GM19438 (cell line): ENCODE results near the gene PPP2R2C.
A peak's percentile ranks its signal among the peaks of the same experiment; 100 is the strongest.

ENCODE experiments used
- ATAC-seq: cut with Tn5 transposase; IDR thresholded peaks from one replicate; pipeline ENCODE4 v1.9.1; 2021; ENCODE audit warnings: low read depth; ENCODE audit not compliant: unreplicated experiment

Gene PPP2R2C

DNA sequence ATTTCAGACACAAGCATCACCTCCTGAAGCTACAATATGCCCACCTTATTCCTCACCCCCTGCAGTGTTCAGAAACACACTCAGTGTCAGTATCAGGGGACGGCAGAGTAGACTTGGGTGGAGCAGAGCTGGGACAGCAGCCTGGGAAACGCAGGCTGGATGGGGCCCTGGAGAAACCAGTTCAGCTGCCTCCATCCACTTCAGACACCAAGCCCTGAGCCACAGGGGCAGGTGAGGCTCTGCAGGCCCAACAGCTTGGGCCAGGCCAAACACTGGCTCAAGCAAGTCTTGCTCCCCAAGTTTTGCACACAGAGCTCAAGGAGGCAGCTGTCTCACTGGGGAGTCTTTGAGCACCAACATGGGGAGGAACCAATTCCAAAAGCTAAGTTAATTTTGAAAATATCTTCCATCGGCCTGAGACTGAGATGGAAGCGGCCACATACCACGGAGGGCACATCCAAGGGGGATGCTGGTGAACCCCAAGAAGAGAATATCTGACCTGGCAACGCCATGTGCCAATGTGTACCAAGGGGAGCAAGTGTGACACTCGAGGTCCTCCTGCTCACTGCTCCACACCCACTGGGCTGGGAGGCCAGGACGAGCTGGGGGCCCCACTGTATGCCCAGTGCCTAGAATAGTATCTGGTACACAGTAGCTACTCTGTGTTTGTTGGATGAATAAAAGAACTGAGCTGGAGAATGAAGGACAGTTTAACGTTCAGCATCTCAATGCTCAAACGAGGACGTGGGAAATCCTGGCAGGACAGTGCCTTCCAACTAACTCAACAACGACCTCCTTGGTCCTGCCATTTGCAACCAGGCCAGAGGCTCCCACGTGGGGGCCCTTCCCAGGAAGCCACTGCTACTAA is 45.6 kb downstream of the PPP2R2C start:
- no peak for ATAC-seq

DNA sequence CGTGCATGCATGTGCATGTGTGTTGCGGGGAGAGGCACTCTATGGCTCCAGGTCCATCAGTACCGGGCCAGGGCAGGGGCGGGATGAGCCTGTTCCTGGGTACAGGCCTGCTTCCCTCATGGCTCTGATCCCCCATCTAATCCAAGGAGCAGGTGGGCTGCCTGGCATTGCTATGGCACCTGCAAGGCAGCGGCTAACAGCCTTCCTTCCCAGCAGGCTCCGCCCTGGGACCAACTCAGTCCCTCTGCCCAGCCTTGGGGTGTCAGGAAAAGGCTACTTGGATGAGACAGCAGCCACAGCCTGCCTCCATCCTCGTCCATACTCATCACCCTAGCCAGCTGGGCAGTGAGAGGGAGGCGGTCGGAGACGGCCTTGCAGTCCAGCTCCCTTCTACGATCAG is 46.5 kb downstream of the PPP2R2C start:
- no peak for ATAC-seq

DNA sequence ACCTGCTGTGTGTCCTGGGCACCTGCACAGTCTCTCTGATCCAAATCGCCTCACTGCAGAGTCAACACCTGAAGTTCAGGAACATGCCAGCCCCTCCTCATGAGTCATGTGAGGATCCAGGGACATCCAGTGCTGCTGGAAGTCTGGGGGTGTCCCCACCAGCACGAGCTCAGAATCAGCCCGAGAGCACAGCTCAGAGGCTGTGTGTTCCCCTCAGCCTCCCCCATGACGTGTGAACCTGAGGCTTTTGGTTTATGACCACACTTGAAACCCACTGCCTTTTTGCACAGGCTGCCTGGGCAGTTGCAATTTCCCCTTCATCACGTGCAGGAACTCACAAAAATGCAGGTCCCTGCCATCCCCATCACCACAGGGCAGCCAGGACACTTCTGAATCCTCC is 47.1 kb downstream of the PPP2R2C start:
- no peak for ATAC-seq

DNA sequence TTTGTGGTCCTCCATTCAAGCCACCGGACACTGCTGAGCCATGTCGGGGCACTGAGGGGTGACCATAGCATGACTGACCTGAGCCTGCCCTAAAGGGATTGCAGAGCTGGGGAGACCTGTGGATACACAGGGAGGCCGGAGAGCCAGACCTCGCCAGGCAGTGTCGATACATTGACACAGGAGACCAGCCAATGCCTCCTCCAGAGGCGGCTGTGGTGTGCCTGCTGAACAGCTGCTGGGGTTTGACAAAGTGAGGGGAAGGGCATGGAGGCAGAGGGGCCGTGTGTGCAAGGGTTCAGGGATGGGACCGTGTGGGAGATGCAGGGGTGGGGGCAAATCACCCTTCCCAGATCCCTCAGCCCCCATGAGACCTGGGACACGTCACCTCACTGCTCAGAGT is 48.0 kb downstream of the PPP2R2C start:
- ATAC-seq, result no peak

DNA sequence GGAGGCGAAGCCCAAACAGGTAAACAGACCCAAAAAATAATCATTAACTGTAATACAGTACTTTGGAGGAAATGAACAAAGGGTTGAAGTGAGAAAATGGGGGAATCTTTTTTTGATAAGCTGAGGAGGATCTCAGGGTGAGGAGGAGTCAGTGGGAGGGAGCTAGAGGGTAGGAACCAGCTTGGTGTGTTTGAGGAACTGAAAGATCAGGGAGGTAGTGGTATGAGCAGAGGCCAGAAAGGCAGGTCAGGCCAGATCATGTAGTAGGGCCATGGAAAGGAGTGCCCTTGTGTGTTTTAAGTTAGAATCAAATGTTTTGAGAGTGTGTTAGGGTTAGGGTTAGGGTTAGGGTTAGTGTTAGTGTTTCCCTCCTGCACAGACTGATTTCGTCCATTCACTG is 48.8 kb downstream of the PPP2R2C start:
- peak; percentile 92 for ATAC-seq

DNA sequence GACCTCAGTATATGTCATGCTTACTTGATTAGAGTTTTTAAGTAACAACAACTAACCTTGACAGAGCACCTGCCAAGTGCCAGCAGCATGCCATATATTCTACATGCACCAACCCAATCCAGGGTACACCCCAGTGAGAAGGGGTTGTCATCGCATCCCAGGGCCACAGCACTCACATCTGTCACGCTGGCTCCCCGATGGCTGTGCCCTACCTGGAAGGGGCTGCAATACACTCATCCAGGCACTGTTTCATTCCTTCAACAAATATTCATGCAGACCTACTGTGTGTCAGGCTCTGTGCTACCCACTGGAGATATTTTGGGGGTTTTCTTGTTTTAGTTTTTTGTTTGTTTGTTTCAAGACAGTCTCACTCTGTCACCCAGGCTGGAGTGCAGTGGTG is 49.5 kb downstream of the PPP2R2C start:
- ATAC-seq, result no peak

DNA sequence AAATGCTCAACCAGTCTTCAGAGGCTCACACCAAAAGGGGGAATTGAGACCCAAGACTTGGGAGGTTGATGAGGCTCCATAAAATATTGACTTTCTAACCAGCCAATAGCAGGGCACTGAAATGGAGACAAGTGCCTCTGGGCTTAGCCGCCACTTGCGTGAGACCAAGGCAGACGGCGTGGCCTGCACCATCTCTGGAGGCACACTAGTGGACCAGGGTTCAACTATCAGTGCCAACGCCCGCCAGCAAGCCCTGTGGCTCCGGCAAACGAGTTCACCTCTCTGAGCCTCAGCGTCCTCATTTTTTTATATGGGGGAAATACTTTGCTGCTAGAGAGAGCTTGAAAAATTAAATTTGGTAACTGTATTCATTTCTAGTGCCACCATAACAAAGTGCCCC is 50.3 kb downstream of the PPP2R2C start:
- ATAC-seq, result no peak

DNA sequence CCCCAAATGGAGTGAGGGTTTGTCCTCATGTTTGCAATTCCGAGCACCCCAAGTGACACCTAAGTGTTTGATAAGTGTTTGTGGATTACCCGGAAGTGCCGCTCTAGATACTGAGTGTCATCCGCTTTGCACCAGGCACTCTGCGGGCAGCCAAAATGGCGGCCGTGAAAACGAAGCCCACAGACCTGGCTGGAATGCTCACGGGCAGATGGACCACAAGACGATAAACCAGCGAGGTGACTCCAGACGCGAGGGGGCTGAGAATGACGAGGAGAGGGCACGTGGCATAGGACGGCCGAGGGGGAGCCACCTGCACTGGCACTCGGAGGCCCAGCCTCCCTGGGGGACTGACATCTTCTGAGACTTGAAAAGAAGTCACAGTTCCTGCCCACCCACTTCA is 51.0 kb downstream of the PPP2R2C start:
- no peak for ATAC-seq

DNA sequence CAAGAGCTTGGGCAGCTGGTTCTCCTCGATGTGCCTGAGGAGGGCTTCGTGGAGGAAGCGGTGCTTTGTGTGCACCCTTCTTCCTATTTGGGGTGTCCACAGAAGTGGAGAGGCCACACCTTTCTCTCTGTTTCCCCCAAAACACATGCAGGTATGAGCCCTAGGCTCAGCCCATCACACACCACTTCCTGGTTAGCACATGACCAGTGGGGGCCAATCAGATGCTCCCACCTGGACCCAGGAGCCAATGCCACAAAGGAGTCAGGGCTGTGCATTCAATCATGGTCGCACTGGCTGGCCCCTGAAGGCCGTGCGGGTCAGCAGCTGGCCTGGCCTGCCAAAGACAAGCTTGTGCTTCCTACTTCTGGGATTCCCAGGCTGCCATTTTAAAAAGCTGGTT is 51.4 kb downstream of the PPP2R2C start:
- no peak for ATAC-seq

DNA sequence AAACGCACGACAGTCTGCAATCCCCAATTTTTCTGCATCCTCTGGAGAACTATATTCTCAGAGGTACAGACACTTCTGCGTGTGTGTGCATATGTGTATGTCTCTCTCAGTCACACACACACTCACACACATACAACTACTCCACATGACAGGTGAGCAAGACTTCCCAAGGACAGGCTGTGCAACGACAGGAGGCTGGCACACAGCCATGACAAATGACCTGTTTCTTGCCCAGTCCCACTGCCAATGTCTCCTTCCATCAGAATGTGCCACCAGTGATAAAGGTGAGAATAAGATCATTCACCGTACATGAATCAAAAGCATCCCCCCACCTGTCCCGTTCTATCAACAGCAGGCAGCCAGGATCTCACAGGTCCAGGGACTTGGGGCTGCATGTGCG is 52.4 kb downstream of the PPP2R2C start:
- no peak for ATAC-seq

DNA sequence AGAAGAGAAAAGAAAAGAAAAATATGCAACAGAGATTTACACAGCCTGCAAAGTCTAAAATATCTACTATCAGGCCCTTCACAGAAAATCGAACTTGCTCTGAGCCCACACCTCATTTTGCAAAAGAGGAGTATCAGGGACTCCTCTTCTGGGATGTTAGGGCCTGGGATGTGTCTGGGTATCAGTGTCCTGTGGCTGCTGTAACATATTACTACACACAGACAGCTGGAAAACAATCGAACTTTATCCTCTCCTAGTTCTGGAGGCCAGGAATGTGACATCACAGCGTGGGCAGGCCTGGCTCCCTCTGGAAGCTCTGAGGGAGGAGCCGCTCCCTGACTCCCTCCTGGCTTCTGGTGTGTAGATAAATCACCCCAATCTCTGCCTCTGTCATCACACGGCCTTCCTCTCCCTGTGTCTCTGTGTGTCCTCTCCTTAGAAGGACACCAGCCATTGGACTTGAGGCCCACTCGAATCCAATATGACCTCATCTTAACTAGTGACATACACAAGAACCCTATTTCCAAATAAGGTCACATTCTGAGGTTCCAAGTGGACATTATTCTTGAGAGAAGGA is 52.9 kb downstream of the PPP2R2C start:
- no peak for ATAC-seq

DNA sequence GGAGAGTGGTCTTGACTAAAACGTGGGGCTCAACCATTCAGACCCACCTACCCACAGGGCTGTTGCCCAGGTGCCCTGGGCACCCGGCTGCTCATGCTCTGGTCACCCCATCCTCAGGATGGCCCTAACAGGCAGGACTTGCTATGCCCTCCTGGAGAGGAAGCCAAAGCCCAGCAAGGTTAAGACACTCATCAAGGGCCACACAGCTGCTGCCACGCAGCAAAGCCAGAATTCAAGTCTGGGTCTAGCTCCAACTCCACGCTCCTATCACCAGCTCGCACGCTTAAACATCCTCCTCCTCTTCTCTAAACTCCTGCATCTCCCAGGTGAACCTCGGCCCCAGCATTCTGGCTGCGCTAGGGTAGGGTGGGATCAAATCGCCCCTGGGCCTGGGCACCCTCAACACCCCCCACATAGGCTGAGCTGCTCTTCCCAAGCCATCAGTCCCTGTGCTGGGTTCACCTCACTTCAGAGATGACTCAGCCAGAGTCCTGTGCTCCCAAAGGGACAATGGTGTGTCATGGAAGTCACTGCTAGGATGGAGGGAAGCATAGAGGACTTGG is 54.1 kb downstream of the PPP2R2C start:
- ATAC-seq, result no peak

DNA sequence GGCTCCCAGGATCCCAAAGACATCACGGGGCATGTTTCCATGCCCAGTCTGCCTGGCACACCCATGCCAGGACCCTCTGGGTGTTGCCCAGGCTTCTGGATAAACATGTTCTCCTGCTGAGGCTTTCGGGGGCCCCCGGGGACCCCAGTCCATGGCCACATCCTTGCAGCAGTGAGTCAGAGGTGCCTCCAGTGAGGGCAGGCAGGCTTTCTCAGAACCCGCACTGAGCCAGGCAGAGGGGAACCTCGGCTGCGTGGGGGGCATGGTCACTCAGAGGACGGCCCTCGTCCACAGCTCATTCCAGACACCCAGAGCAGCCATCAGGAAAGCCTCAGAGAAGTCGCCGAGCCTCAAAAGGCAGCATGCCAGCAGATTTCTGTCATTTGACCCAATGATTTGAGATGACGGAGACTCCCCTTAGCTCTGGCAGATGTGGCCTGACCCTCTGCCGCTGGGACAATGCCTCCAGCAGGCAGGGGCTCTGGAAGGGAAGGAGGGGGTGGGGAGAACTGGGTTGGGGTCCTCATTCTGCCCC is 54.8 kb downstream of the PPP2R2C start:
- no peak for ATAC-seq

DNA sequence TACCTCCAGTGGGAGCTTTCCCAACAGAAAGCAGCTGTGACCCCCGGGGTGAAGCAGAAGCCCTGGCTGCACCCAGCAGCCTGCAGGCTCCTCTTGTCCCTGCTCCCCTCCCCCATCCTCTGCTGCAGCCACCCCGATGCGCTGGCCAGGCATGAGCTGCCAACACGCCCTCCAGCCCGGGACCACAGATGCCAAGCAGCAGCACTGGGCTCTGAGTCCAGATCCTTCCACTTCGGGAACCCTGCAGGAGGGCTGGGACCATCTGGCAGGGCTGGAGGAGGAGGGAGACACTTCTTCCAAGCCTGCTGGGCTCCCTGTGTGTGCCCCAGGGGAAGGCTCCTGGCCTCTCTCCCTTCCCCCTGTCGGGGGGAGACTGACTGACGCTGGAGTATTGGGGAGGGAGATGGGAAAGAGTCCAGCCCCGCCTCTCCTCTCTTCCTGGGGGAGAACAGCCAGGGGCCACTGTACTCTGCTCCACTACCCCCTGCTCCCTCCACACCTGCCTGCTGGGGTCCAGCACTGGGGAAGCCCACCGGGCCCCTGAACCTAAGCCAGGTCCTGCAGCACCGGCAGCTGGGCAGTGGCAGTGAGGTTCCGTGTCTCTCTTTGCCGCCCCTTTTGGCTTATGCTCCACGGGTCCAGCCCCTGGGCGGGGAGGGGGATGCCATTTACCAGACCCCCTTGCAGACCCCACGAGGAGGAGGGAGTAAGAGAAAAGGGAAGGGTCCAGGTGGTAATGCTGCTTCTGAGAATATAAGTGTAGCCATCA is 55.7 kb downstream of the PPP2R2C start:
- ATAC-seq, result no peak

DNA sequence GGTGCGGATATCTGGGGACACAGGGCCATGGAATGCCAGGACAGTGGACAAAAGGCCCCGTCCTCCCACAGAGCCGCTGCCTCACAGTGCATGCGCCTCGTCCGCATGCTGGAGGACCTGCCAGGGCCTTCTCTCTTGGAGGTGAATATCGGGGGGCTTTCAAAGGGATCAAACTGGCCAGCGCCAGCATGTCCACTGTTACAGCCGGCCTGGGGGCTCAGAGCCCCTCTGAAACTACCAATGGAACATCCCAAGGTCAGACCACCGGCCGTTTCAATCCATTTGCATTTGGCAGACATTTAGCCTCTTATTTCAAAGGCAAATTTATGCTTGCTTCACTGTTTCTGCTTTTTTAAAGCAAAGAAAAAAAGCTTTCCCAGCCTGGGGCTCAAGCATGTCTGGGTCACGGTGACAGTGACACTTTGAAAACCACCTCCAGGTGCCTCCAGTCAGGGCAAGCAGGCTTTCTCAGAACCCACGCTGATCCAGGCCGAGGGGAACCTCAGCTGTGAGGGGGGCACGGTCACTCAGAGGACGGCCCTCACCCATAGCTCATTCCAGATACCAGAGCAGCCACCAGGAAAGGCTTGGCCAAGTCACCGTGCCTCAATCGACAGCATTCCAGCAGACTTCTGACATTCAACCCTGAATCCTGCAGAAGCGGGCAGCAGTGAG is 57.2 kb downstream of the PPP2R2C start:
- ATAC-seq, result no peak

DNA sequence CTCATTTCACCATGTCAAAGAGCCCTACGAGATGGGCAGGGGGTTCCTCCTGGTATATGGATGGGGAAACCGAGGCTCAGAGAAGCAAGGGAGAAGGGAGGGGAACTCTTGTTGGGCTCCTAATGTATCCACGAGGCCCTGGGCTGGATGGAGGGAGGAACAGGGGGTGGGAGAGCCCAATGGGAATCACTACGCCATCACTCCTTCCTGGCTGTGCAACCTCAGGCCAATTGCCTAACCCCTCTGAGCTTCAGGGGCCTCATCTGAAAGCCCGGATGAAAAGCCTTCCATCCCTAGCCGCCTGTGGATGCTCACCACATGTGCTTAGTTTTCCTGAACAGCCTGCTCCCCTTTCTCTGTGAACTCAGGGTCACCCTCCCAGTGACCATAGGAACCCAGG is 57.8 kb downstream of the PPP2R2C start:
- no peak for ATAC-seq

DNA sequence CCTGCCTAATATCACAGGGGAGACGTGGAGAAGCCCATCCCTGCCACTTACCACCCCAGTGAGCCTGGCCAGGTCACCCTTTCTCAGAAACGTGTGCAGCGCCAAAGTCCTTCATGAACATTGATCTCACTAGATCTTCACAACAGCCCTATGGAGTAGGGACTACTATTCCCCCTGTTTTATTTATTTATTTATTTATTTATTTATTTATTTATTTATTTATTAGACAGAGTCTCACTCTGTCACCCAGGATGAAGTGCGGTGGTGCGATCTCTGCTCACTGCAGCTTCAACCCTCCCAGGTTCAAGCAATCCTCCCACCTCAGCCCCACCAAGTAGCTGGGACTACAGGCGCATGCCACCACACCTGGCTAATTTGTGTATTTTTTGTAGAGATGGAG is 61.8 kb downstream of the PPP2R2C start:
- ATAC-seq, result no peak

DNA sequence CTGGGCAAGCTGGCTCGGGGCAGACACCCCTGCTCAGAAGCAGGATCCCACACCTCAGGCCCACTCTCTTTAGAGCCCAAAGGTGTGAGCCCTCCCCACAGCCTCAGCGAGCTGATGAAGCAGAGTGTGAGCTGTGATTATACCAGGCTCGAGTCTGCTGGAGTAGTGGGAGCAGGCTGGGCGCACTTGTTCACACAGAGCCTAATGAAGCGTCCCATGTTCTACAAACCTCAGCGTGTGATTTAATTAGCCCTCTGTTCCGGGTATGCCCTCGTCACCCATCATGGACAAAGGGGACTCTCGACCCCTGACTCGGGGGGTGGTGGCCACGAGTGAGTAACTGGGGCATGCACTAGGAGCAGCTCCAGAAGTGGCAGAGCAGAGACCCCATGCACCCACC is 62.3 kb downstream of the PPP2R2C start:
- no peak for ATAC-seq

DNA sequence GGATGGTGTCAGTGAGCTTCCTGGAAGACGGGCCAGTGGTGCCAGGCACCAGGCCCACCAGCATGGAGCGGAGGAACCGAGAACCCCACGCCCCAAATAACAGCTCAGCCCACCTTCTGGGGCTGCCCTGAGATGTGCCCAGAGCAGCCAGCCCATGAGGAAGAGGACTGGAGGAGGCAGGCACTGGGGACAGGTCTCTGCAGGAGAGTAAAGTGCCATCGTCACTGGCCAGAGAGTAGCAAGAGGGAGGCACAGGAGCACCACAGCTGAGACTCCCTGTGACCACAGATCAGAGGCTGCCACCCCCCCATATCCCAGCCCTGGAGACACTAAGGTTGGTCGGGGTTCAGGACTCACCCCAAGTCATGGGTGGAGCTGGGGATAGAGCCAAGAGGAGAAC is 63.0 kb downstream of the PPP2R2C start:
- ATAC-seq, result no peak

DNA sequence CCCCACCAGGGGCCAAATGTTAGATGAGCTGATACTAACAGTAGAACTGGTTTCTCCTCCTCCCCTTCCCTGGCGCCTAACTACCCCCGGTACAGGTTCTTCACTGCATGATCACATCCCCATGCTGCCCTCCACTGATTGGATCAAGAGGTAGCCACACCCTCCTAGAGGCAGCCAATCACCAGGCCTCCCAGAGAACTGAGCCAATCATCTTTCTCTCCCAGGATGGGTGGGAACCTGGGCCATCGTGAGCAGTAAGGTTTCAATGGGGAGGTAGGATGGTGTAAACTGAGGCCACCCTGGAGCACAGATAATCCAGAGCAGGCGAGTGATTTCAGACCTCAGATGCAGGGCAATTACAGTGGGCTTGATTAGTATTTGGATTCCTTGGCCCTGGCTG is 64.2 kb downstream of the PPP2R2C start:
- no peak for ATAC-seq

DNA sequence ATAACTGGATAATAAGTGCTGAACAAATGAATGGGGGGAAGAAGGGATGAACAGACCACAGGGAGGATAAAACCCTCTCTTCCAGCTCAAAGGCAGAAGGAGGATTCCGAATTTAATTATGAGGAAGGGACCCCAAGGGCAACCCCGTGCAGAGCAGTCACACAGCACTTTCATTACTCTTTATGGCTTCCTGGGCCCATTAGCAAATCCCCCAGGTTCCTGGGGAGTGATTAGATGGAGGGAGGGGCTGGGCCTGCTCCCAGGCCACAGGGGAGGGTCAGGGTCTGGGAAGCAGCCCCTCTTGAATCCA is 67.1 kb downstream of the PPP2R2C start:
- ATAC-seq, result no peak
